ENCODE measurements around the gene ZNF182.

ZNF182 gene

DNA sequence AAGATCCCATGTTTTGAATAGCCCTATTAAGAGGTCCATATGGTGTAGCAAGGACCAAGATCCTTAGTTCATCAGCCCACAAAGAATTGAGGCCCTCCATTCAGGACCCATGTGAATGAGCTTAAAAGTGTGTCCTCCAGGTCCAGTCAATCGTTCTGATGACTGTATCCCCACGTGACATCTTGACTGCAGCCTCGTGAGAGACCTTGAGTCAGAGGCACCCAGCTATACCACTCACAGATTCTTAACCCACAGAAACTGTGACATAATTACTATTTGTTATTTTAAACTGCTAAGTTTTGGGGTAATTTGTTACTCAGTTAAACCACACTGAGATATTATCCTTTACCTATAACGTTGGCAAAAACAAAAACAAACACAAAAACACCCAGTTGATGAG, 62.4 kb downstream of the ZNF182 start:
- no peak for ATAC-seq (ENCODE audit: insufficient read depth, low read depth)
- TF ChIP-seq EZH2 (IDR thresholded peaks at IDR 0.05; ENCODE audit: borderline replicate concordance, low read depth, low read length, severe bottlenecking): no peak
- TF ChIP-seq, protein P1, sequence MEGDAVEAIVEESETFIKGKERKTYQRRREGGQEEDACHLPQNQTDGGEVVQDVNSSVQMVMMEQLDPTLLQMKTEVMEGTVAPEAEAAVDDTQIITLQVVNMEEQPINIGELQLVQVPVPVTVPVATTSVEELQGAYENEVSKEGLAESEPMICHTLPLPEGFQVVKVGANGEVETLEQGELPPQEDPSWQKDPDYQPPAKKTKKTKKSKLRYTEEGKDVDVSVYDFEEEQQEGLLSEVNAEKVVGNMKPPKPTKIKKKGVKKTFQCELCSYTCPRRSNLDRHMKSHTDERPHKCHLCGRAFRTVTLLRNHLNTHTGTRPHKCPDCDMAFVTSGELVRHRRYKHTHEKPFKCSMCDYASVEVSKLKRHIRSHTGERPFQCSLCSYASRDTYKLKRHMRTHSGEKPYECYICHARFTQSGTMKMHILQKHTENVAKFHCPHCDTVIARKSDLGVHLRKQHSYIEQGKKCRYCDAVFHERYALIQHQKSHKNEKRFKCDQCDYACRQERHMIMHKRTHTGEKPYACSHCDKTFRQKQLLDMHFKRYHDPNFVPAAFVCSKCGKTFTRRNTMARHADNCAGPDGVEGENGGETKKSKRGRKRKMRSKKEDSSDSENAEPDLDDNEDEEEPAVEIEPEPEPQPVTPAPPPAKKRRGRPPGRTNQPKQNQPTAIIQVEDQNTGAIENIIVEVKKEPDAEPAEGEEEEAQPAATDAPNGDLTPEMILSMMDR (IDR thresholded peaks at IDR 0.05; ENCODE audit: borderline replicate concordance, extremely low read depth, low read length, poor library complexity, severe bottlenecking): no peak
- Histone ChIP-seq H4K20me1 (ENCODE audit: insufficient read depth, low read length) (no peaks in the 10 kb centered on the region), H3K4me1 (ENCODE audit: insufficient read depth, low read length) (peaks cover 9% of the 10 kb centered on the region), H3K79me2 (ENCODE audit: insufficient read depth, low read length) (no peaks in the 10 kb centered on the region), H3K36me3 (ENCODE audit: insufficient read depth, low read length) (no peaks in the 10 kb centered on the region), H3K9me3 (ENCODE audit: insufficient read depth, low read length, severe bottlenecking) (no peaks in the 10 kb centered on the region), H2AFZ (ENCODE audit: low read depth, low read length) (no peak overlapping the region), H3K27ac (ENCODE audit: low read length) (no peak overlapping the region), H3K9ac (ENCODE audit: low read depth, low read length) (no peak overlapping the region), H3K4me3 (ENCODE audit: low read depth in 1 of 2, low read length in 2 of 2) (no peak overlapping the region), H3K4me2 (ENCODE audit: insufficient read depth, low read length) (no peak overlapping the region), H3K27me3 (ENCODE audit: insufficient read depth, low read length, poor library complexity) (no peaks in the 10 kb centered on the region)
- no peak for DNase-seq

DNA sequence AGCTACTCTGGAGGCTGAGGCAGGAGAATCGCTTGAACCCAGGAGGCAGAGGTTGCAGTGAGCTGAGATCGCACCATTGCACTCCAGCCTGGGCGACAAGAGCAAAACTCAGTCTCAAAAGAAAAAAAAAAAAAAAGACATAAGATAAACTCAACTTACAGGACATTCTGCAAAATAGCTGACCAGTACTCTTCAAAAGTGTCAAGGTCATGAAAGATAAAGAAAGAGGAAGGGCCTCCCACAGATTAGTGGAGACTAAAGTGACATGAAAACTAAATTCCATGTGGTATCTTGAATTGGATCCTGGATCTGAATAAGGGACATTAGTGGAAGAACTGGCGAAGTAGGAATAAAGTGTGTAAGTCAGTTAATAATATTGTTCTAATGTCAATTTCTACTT, 63.3 kb downstream of the ZNF182 start:
- no peak for DNase-seq
- H3K9me3 ChIP-seq (ENCODE audit: insufficient read depth, low read length, severe bottlenecking): no peaks in the 10 kb centered on the region
- H3K4me3 ChIP-seq (ENCODE audit: low read depth in 1 of 2, low read length in 2 of 2): no peak overlapping the region
- H2AFZ ChIP-seq (ENCODE audit: low read depth, low read length): no peak overlapping the region
- H3K79me2 ChIP-seq (ENCODE audit: insufficient read depth, low read length): no peaks in the 10 kb centered on the region
- no peak overlapping the region for H3K9ac ChIP-seq (ENCODE audit: low read depth, low read length)
- no peaks in the 10 kb centered on the region for H3K27me3 ChIP-seq (ENCODE audit: insufficient read depth, low read length, poor library complexity)
- TF ChIP-seq, protein P1 (IDR thresholded peaks at IDR 0.05; ENCODE audit: borderline replicate concordance, extremely low read depth, low read length, poor library complexity, severe bottlenecking): no peak
- TF ChIP-seq EZH2 (IDR thresholded peaks at IDR 0.05; ENCODE audit: borderline replicate concordance, low read depth, low read length, severe bottlenecking): no peak
- H4K20me1 ChIP-seq (ENCODE audit: insufficient read depth, low read length): no peaks in the 10 kb centered on the region
- no peaks in the 10 kb centered on the region for H3K36me3 ChIP-seq (ENCODE audit: insufficient read depth, low read length)
- H3K4me2 ChIP-seq (ENCODE audit: insufficient read depth, low read length): no peak overlapping the region
- H3K4me1 ChIP-seq (ENCODE audit: insufficient read depth, low read length): peaks cover 19% of the 10 kb centered on the region
- H3K27ac ChIP-seq (ENCODE audit: low read length): no peak overlapping the region
- no peak for ATAC-seq (ENCODE audit: insufficient read depth, low read depth)

DNA sequence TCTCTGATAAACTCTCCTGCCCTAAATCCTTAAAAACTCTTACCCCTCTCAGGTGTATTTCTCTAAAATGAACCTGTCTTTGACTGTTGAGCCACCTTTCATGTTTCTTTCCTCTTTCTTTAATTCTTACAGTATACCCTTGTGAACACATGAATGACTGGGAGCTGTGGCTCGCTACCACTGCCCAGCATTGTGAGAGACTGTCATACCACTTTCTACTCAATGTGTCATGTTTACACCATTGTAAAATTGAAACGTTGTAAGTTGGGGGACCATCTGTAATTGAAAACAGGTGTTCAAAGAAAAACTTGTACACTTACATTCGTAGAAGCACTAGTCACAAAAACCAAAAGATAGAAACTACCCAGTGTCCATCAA, 66.9 kb downstream of the ZNF182 start:
- Histone ChIP-seq H2AFZ (ENCODE audit: low read depth, low read length) (peak overlapping the region; percentile 61), H3K27ac (ENCODE audit: low read length) (peak overlapping the region; percentile 79), H3K27me3 (ENCODE audit: insufficient read depth, low read length, poor library complexity) (no peaks in the 10 kb centered on the region), H3K9me3 (ENCODE audit: insufficient read depth, low read length, severe bottlenecking) (no peaks in the 10 kb centered on the region), H3K4me1 (ENCODE audit: insufficient read depth, low read length) (peaks cover 22% of the 10 kb centered on the region), H3K4me3 (ENCODE audit: low read depth in 1 of 2, low read length in 2 of 2) (peak overlapping the region in 1 of 2 experiments; percentile 60; a peak in 2 of 4 replicates), H4K20me1 (ENCODE audit: insufficient read depth, low read length) (no peaks in the 10 kb centered on the region), H3K79me2 (ENCODE audit: insufficient read depth, low read length) (no peaks in the 10 kb centered on the region), H3K4me2 (ENCODE audit: insufficient read depth, low read length) (peak overlapping the region; percentile 64), H3K9ac (ENCODE audit: low read depth, low read length) (peak overlapping the region; percentile 51), H3K36me3 (ENCODE audit: insufficient read depth, low read length) (no peaks in the 10 kb centered on the region)
- ATAC-seq (ENCODE audit: insufficient read depth, low read depth) (peak; percentile 47), DNase-seq (no peak)
- TF ChIP-seq, protein P1 (IDR thresholded peaks at IDR 0.05; ENCODE audit: borderline replicate concordance, extremely low read depth, low read length, poor library complexity, severe bottlenecking): no peak
- no peak for TF ChIP-seq EZH2 (IDR thresholded peaks at IDR 0.05; ENCODE audit: borderline replicate concordance, low read depth, low read length, severe bottlenecking)

Data from DND-41 (cell line).